ENCODE measurements around the gene DPP6. TPM values are rescaled to one million over a fixed set of nuclear protein-coding genes. Genes with fewer than 3 reads are reported as not detected.

The DPP6 gene
- total and polyA plus RNA-seq, 10 donors: 0.11 to 8.7 (median 3.0) TPM

DNA sequence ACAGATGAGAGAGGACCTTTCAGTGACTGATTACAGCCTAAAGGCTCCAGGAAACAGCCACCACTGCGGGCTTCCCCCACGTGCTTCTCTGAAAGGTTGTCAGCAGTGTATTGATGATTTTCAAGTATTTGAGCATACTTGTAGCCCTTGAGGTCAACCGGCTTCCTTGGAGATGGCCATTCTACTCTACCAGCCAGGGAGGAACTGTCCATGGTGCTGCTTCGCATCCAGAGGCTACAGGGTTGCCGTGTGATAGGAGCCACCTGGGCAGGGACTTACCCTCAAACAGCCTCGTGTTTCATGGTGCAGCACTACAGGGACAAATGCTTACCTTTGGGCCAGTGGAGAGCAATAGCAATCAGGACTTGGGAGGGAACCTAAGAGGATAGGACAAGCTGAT, 179.5 kb downstream of the DPP6 start:
- no peak for DNase-seq
- Histone ChIP-seq H3K4me1 (no peaks in the 10 kb centered on the region), H3K36me3 (no peaks in the 10 kb centered on the region), H3K27ac (no peak overlapping the region), H3K9me3 (peaks cover 0 to 32% (median 7%) of the 10 kb centered on the region in 8 donors), H3K27me3 (replicated peaks in 1 of 7) (no peaks in the 10 kb centered on the region), H3K4me3 (no peak overlapping the region)
- intact Hi-C loops (cut with DNase I; ENCODE audit: low total_unique reads): no loop called here
- 28 to 44% (median 39%) methylated on average over 6 of the region's 6 CpGs for WGBS, 5 donors
- TF ChIP-seq POLR2A (IDR thresholded peaks at IDR 0.05) (no peak), POLR2AphosphoS5 (IDR thresholded peaks at IDR 0.05) (no peak)
- TF ChIP-seq, protein P1, sequence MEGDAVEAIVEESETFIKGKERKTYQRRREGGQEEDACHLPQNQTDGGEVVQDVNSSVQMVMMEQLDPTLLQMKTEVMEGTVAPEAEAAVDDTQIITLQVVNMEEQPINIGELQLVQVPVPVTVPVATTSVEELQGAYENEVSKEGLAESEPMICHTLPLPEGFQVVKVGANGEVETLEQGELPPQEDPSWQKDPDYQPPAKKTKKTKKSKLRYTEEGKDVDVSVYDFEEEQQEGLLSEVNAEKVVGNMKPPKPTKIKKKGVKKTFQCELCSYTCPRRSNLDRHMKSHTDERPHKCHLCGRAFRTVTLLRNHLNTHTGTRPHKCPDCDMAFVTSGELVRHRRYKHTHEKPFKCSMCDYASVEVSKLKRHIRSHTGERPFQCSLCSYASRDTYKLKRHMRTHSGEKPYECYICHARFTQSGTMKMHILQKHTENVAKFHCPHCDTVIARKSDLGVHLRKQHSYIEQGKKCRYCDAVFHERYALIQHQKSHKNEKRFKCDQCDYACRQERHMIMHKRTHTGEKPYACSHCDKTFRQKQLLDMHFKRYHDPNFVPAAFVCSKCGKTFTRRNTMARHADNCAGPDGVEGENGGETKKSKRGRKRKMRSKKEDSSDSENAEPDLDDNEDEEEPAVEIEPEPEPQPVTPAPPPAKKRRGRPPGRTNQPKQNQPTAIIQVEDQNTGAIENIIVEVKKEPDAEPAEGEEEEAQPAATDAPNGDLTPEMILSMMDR (IDR thresholded peaks at IDR 0.05 in 8 of 11, conservative IDR thresholded peaks at IDR 0.05 in 3 of 11): no peak

DNA sequence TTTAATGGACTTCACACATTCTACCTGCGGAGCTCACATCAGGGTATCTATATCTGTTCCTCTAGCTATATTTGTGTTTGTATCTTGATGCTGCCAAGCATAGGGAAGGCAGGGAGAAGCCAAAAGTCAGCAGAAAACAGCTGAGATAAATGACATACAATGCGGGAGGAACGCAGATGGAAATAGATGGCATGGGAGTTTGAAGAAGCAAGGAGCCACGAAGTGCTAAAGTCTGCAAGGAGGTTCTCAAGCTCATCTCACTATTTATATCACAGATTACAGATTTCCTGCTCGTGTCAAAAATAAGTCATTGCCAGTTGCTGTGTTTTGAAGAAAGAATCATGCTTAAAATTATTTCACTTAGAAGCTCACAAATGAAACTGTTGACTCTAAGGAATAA, 180.5 kb downstream of the DPP6 start:
- H3K4me1 ChIP-seq: no peaks in the 10 kb centered on the region
- TF ChIP-seq POLR2AphosphoS5 (IDR thresholded peaks at IDR 0.05) (no peak), POLR2A (IDR thresholded peaks at IDR 0.05) (no peak)
- TF ChIP-seq, protein P1 (IDR thresholded peaks at IDR 0.05 in 8 of 11, conservative IDR thresholded peaks at IDR 0.05 in 3 of 11): no peak
- WGBS, 5 donors: 71 to 78% (median 76%) methylated on average over 5 of the region's 5 CpGs

DNA sequence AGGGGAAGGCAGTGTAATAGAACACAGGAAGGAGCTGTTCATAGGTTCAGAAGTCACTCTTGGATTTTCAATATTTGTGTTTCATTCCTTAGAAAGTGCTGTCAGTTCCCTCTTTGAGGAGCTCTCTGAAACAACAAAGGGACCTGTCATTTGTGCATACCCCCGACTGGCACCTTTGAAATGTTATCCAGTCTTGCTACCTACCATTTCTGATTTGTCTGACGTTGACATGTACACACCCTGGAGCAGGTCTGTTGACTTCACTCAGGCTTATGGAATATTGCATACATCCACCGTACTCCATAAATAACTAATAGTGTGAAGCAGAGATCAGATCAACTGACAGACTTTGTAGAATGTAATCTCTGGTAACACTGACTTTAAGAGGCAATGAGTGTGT, 189.8 kb downstream of the DPP6 start:
- intact Hi-C loops (cut with DNase I; ENCODE audit: low total_unique reads): no loop called here
- Histone ChIP-seq H3K27me3 (replicated peaks in 1 of 7) (no peaks in the 10 kb centered on the region), H3K4me1 (no peaks in the 10 kb centered on the region), H3K4me3 (no peak overlapping the region), H3K9me3 (peaks cover 0 to 56% (median 28%) of the 10 kb centered on the region in 8 donors), H3K36me3 (no peaks in the 10 kb centered on the region), H3K27ac (no peak overlapping the region)
- WGBS, 5 donors: 76 to 90% (median 78%) methylated on average over 3 of the region's 3 CpGs
- DNase-seq: no peak
- no peak for TF ChIP-seq POLR2A (IDR thresholded peaks at IDR 0.05)
- TF ChIP-seq, protein P1 (IDR thresholded peaks at IDR 0.05 in 8 of 11, conservative IDR thresholded peaks at IDR 0.05 in 3 of 11): no peak
- no peak for TF ChIP-seq POLR2AphosphoS5 (IDR thresholded peaks at IDR 0.05)

More for the DNA sequence above, 180.5 kb downstream of the DPP6 start:
- Histone ChIP-seq H3K36me3 (no peaks in the 10 kb centered on the region), H3K27ac (no peak overlapping the region), H3K27me3 (replicated peaks in 1 of 7) (no peaks in the 10 kb centered on the region), H3K4me3 (no peak overlapping the region), H3K9me3 (peaks cover 0 to 34% (median 7%) of the 10 kb centered on the region in 8 donors)
- no peak for DNase-seq
- intact Hi-C loops (cut with DNase I; ENCODE audit: low total_unique reads): no loop called here

DNA sequence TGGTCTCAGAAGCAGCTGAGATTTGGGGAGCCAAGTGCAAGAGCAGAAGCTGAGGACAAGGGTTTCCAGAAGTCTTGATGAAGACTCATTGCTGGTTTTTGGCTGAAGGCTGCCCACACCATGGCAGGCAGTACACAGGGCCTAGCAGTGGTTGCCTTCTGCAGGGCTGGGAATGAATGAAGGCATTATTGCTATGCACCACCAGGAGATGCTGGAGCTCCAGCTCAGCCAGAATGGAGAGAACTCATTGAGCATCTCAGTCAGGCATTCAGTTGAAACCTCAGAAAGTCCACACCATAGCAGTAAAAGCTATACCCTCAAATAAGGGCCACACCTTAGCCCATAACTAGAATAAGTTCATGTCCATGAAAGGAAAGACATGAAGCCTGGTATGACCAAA, 190.5 kb downstream of the DPP6 start:
- intact Hi-C loops (cut with DNase I; ENCODE audit: low total_unique reads): no loop called here
- DNase-seq: no peak
- Histone ChIP-seq H3K4me3 (no peak overlapping the region), H3K4me1 (no peaks in the 10 kb centered on the region), H3K27me3 (replicated peaks in 1 of 7) (no peaks in the 10 kb centered on the region), H3K27ac (no peak overlapping the region), H3K9me3 (peaks cover 0 to 51% (median 28%) of the 10 kb centered on the region in 8 donors), H3K36me3 (no peaks in the 10 kb centered on the region)
- TF ChIP-seq POLR2A (IDR thresholded peaks at IDR 0.05) (no peak), POLR2AphosphoS5 (IDR thresholded peaks at IDR 0.05) (no peak)
- TF ChIP-seq, protein P1 (IDR thresholded peaks at IDR 0.05 in 8 of 11, conservative IDR thresholded peaks at IDR 0.05 in 3 of 11): no peak
